SKM-1 treated with dmso at 0.1 percent for 144 hours (cell line): ENCODE data around the gene MGST2.

ENCODE experiments used
- DNase-seq: peaks from one replicate; lab custom pipeline; 2025; ENCODE audit not compliant: unreplicated experiment; lab: John Stamatoyannopoulos, UW

MGST2 gene

DNA sequence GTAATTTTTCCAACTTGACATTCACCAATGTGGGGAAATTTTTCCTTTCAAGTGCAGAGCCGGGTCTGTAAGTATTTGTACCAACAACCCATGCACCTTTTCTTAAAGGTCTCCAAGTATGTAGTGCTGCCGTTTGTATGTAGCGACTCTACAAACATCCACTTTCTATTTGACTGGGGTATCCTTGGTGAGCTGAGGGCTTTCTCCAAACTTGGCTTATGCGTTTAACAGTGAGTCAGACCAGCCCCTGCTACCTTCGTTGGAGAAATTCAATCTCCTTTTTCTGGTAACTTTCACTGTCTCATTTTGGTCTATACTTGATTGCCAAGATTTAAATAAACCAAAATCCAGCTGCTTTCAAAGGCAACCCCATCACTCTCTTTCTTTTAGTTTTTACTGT lies 34.9 kb downstream of the MGST2 start:
- DNase-seq = no peak

DNA sequence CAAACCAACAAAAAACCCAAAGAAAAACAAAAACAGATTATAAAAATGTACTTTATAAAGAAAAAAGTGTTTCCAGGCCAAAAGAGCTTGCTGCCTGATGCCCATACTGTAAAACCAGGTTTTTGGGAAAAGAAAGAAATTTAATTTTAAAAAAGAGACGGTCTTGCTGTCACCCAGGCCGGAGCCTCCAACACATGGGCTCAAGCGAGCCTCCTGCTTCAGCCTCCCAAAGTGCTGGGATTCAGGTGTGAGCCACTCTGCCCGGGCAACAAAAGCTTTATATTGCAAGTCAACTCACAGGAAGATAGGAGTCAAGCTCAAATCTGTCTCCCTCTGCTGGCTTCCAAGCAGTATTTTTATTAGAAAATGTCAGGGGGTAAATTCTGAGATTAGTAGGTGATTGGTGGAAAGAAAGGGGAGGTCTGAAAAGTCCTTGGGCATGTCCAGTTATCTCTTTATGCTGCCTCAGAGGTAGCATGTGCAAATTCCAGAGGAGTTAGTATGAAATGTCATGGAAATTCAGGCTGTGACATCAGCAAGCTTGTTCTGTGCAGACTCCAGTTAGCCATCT lies 39.4 kb downstream of the MGST2 start:
- DNase-seq = no peak

DNA sequence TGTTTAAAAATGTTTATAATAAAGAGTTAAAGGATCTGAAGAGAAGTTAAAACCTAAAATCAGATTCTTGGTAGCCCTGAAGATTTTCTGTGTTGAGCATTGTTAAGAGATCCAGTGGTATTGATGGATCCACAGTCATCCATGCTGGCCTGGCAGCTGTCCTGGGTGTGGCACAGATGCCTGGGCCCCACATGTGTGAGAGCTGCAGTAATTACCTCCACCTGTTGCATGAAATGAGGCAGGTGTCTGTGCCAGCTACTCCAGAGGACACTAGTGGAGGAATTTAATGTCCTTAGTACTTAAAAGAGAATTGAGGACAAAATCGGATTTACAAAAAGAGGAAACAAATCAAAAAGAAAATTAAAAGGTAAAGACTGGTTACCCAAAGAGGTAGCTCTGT lies 44.0 kb downstream of the MGST2 start:
- no peak for DNase-seq

DNA sequence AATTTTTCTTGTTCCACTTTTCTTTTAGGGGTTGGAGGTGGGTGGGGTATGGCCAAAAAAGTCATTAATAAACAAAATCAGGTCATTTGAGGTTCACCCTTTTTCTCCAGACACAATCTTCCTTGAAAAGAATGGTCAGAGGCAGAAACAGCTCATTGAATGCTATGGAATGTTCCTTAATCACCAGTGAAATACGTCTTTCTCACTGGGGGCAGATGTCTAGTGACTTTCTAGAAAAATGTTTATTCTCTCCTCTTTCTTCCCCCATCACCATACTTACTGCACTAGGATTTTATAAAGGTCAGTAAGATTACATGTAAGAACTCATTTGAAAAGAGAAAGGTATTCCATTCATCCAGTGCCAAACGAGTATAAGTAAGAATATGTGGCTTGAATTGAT lies 44.5 kb downstream of the MGST2 start:
- DNase-seq = no peak

DNA sequence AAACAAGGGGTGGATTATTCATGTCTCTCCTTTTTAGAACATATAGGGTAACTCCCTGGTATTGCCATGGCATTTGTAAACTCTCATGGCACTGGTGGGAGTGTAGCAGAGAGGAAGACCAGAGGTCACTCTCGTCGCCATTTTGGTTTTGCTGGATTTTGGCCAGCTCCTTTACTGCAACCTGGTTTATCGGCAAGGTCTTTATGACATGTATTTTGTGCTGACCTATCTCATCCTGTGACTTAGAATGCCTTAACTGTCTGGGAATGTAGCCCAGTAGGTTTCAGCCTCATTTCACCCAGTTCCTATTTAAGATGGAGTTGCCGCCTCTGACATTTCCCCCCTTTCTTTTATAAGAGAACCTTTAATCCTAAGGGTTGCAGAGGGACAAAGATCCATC lies 45.8 kb downstream of the MGST2 start:
- no peak for DNase-seq

DNA sequence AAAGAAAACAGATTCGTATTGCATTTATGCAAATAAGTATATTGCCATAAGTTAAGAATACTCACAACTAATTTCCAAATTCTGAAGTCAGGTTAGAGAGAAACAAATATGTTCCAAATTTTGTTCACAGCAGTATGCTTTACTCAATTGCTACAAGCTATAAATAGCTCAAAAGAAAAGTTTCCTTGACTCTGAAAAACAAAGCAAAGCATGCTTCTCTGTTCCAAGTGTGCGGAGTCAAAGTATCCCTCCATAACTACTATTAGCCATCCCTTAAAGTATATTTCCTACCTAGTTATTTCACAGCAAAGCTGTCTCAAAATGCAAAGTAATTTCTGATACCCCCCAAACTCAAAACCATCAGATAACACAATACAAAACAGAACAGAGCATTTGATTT lies 47.3 kb downstream of the MGST2 start:
- no peak for DNase-seq

DNA sequence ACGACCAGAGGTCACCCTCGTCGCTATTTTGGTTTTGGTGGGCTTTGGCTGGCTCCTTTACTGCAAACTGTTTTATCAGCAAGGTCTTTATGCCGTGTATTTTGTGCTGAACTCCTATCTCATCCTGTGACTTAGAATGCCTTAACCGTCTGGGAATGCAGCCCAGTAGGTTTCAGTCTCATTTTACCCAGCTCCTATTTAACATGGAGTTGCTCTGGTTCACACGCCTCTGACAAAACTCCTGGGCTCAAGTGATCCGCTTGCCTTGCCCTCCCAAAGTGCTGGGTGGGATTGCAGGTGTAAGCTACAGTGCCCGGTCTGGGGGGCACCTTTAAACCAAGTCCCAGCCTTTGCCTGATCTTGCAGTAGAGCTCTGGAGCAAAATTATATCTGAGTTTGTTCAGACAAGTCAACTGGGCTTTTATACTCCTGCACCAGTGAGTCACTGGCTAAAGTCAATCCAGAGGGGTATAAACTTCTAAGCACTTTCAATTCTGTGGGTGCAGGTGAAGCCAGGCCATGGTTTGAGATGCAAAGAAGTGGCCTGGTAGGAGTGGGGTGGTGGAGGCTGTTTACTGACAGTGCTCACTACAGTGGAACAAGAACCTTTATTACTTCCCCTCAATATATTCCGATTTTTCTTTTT lies 50.2 kb downstream of the MGST2 start:
- no peak for DNase-seq

DNA sequence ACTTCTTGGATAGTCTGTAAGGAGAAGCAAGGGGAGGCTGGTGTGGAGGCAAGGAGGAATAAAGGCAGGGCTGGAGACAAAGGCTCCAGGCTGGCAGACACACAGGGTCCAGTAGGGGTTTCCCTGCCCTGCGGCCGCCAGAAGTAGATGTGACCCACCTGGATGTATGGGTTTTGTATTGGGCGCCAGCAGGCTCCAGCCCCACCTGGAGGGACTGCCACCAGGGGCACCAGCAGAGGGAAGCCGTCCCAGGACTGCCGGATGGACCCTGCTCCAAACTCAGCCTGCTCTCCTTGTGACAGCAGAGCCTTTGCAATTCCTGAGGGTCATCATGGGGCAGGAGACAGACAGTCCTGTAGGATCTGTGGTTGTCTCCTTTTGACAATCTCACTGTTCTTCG lies 52.7 kb downstream of the MGST2 start:
- DNase-seq = no peak

DNA sequence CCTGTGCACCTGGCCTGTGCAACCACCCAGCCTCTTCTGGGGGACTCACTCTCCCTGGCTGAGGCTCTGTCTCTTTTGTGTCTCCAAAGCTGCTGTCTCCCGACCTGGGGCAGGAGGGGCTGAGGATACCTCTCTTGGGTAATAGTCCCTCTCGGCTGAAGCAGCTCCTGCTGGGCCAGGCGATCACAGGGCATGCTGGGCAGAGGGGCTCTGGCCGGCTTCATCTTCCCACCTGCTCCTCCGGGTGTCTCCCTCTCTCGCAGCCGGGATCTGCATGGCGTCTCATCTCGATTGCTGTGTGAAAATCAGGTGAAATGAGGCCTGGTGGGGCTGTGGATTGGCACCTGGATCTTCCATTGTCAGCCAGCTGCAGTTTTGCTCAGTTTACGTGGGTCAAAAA lies 53.2 kb downstream of the MGST2 start:
- no peak for DNase-seq

DNA sequence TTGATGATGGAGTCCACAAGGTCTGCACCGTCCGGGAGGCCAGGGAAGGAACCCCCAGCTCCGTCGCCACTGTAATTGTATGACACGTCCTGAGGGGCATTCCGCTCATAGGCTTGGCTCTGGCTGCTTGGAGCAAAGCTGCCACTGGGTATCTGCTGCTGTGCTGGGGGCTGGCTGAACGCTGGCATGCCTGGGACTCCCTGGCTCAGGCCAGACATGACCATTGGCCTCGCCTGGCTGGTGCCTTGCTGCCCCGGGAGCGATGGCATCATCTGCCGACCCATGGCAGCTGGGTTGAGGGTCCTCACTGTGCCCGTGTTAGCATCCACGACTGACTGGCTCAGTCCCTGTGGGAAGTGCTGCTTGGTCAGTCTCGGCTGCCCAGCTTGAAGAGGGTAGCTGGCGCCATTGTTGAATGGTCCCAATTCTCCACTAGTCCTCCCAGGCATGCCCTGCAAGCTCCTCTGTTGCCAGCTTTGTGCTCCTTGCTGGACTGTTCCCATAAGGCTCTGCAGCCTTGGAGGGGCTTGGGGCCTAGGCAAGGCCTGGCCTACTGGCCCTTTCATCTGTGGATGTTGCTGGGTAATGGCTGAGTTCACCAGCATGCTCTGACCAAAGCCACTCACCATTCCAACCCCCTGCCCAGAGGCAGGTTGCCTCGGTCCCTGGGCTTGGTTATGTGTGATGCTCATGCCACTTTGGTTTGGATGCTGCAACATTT lies 53.9 kb downstream of the MGST2 start:
- no peak for DNase-seq

DNA sequence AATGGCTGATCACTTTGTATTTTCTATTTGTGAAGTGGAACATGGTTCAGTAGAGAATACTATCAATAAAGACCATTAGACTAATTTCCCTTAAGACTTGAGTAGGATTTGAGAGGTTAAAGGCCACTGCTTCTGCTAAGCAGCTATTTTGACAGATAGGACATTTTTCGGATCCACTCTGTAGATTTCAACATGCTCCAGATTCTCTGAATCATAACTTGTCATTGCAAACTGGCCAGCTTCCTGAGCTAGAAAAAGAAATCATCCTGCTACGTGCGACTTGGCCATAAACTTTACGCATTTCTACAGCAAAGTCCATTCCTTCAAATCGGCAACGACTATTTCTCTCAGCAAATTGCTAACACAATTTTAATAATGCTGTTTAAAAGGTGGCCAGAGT lies 55.2 kb downstream of the MGST2 start:
- DNase-seq = no peak

DNA sequence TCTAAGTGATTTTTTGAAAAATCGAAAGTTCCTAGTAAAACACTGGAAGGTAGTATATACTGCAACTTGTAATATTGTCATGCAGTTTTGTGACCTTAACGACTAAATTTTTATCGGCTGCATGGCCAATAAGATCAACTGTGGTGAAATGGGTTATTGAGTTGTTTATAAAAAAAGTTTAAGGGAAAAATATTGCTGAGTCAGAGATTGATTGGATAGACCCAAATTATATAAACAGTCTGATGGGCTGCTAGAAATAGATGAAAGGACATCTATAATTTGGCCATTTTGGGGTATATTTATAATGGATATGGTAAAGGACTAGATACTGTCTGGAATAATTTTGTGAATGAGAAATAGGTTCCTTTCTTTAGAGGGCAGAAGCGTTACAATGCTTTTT lies 56.2 kb downstream of the MGST2 start:
- no peak for DNase-seq

DNA sequence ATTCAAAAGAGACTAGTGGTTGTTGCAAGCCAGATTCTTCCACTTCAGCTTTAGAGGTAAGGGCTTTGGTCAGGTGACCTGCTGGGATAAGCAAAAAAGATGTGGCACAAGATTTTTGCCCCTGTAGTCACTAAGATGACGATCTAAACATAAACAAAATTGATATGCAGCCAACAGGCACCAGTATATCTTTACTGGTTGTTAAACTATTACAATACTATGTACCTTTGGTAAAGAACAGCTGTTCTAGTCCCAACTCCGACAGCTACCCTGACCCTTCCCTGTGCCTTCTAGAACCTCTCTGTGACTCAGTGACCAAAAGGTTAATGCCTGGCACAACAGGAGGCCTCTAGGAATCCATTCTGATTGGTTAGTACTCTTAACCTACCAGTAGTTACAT lies 59.6 kb downstream of the MGST2 start:
- DNase-seq = no peak

DNA sequence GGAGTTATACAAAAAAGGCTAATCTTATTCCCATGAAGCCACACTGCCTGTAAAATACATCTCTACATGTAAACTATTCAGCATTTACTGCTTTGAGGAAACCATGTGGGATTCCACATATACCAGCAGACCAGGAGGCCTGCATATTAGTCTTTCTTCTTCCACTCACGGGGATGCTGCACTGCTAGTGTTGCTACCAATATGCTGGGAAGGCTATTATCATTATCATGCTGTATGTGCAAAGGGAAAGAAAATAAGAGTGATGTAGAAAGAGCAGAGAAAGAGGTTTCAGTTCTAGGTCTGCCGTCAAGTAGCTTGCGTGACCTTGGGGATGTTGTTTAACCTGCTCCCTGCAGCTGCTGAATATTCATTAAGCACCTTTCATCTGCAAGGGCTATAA lies 61.0 kb downstream of the MGST2 start:
- DNase-seq = no peak

DNA sequence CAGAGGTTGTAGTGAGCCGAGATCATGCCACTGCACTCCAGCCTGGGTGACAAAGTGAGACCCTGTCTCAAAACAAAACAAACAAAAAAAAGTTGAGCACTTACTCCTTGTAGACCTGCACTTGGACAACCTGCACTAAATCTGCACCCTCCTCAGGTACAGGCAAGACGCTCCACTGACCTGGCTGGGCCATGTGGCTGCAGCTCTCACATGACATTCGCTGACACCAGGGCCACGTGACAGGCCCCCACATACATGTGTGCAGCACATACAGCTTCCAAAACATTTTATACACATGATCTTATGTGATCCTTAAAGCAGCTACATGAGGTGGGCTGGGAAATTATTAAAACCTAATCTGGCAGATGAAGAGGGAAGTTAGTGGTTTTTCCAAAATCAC lies 62.5 kb downstream of the MGST2 start:
- DNase-seq = no peak

DNA sequence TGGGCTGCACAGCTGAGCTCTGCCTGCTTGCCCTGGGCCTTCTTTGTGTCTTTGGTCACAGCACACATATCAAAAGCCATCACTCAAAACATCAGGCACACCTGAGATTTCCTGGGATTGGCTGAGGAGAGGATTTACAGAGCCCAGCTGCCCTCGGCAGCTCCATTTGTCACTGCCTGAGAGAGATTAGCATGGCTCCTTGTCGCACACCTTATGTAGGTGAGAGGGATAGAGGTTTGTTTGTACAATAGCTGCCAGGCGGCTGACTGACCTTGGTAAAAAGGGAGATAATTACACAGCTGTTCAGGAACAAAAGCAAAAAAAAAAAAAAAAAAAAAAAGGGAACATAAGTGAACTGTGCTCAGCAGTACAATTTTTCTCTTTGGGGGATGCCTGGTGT lies 63.2 kb downstream of the MGST2 start:
- no peak for DNase-seq

DNA sequence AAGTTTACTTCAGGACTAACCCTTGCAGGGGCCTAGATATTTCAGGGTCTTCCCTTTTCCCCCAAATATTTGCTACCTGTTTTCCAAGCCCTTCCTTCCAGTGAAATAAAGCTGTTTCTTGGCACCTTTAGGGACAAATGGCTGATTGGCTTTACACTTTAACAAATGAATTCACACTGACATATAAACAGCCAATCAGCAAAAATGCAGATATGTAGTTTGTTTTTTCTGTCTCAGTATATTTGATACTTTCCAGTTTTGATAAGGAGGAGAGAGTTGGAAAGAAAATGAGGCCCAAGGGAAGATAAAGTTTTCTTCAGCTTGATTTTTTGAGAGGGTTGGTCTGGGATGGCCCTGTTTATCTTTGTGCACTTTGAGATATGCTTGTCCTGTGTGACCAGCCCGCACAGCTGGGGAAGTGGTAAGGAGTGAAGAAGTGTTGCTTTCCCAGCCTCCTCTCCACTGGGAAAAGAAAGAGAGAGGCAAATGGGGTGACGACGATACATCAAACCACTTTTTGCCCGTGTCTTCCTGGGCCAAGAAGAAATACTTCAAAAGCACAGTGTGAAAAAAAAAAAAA lies 67.5 kb downstream of the MGST2 start:
- no peak for DNase-seq

DNA sequence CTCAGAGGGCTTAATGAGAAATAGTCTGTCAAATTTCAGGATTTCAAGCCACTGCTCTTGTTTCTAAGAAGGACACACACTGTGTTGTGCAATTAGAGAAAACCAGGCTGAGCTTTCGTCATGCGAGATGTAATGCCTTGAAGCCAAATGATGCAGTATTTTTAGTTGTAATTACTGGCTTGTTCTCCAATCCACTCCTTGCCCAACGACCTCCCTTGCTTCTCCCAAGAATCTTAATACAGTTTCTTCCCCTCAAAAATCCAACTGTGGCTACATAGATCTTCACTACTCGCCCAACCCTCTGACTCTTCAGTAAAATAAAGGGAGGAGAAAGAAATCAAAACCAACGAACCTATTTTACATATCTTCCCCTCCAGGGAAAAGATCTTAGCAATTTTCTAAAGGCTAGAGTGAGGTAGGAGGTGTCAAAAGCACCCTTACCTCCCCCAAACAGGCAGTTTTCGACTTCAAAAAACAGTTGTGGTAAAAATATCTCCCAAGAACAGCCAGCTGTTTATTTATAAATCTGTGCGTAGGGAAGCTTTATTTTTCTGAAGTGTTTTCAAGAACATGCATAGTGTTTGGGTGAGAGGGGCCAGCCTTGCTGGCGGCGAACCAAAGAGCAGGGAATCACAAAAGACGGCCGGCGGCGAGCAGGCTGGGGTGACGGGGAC lies 68.7 kb downstream of the MGST2 start:
- peak; percentile 63 for DNase-seq

DNA sequence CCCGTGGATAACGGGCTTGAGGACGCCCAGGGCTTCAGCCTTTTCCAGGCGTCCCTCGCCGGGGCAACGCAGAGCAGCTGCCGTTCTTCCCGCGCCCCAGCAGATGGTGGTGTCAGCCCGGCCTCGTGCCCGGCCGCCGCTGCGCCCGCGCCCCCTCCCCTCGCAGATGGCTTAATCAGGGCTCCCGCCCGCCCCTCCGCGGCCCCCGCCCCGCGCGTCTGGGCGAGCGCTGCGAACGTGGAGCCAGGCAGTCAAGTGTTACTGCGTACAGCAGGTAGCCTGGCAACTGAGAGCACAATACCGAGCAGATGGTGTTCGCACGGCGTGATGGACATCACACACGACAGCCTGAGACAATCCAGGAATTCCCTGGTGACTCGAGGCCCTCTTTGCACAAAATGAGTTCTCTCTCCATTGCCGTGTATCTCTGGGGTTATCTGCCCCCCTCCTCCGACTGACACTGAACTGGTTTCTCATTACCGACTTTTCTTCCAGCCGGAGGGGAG lies 69.3 kb downstream of the MGST2 start:
- DNase-seq = peak; percentile 37

DNA sequence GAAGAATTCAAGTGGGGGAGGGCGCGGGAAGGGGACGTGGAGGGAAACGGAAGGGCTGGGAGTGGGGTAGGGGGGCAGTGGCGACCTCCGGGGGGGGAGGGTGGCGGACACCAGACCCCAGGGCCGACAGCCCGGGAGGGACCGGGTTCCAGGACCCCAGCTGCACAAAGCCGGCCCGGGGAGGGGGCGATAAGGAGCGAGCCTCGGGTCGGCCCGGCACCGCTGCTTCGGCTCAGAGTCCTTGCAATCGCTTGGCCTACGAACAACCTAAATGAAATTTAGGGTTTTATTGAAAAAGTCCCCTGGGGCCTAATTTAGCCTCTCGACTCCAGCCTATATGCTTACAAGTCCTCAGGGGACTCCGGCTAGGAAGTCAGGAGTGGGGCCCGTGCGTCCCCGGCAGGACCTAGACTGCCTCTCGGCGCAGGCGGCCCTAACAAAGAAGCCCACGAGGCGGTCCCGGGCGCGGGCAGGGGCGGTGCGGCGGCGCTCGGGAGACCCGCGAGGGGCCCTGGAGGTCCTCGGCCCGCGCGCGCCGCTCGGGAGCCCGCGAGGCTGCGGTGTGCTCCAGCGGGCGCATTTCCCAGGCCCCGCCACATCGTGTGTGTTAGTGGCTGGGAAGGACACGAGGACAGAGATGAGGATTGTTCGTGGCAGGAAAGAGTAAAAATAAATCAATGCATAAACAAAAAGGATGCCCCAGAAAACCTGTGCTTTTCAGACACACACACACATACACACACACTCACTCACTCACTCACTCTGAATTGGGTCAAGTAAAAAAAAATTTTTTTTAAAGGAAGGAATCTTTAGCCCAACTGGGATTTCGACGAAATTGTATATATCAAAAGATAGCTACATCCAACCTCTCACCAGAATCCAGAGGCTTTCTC lies 70.0 kb downstream of the MGST2 start:
- DNase-seq = no peak

DNA sequence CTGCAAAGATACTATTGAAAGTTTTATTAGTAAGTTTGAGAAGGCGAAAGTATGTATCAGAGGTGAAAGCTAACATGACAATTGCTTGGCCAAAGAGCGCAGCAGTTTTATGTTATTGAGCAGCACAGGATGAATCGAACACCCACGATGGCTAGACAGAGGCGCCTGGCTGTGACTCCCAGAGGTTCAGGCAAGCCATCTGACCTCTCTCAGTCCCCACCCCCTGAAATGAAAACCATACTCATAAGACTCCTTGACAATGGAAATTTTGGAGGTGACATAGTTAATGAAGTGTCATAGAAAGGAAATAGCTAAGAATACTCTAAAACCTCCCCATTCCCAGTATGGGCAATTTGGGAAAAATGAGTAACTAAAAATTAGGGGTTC lies 70.6 kb downstream of the MGST2 start:
- no peak for DNase-seq
